Endodermal cell (in vitro differentiated cells): ENCODE results near the gene OR2T33. TPM values are rescaled to one million over a fixed set of nuclear protein-coding genes. Genes with fewer than 3 reads are reported as not detected.
"Not testable (repeated sequence)": the region's sequence is repeated elsewhere in the genome, so short reads cannot be mapped to it uniquely, and the experiment has no call there.

Experiments used
- DNase-seq: peaks from one replicate; pipeline ENCODE4 v3.0.0-alpha.2; 2017
- H3K27ac ChIP-seq: 2 replicates; pipeline ENCODE4 v1.5.1; 2013; ENCODE audit warnings: mild to moderate bottlenecking, low read depth, low read length, moderate library complexity
- H3K27me3 ChIP-seq: 2 replicates; pipeline ENCODE4 v1.6.1; 2013; ENCODE audit warnings: mild to moderate bottlenecking, low read length, moderate library complexity; ENCODE audit not compliant: insufficient read depth, control insufficient read depth, poor library complexity, severe bottlenecking
- H3K36me3 ChIP-seq: 2 replicates; pipeline ENCODE4 v1.7.0; 2013; ENCODE audit warnings: mild to moderate bottlenecking, low read length, moderate library complexity; ENCODE audit not compliant: control insufficient read depth, insufficient read depth
- H3K4me1 ChIP-seq: one replicate; pipeline ENCODE4 v1.7.0; 2013; ENCODE audit warnings: low read length; ENCODE audit not compliant: control insufficient read depth, insufficient read depth
- H3K4me3 ChIP-seq: 2 replicates; pipeline ENCODE4 v1.5.1; 2013; ENCODE audit warnings: mild to moderate bottlenecking, low read length, moderate library complexity
- H3K9ac ChIP-seq: 2 replicates; pipeline ENCODE4 v1.6.1; 2013; ENCODE audit warnings: mild to moderate bottlenecking, low read length, moderate library complexity; ENCODE audit not compliant: poor library complexity, severe bottlenecking; ENCODE audit errors: extremely low read depth
- H3K9me3 ChIP-seq: 2 replicates; pipeline ENCODE4 v1.6.1; 2013; ENCODE audit warnings: mild to moderate bottlenecking, low read length, moderate library complexity; ENCODE audit not compliant: control insufficient read depth
- H3K27ac Mint-ChIP-seq: 2 replicates; pipeline ENCODE4 v1.8.0; 2020; ENCODE audit warnings: mixed read lengths
- H3K27me3 Mint-ChIP-seq: 2 replicates; pipeline ENCODE4 v1.8.0; 2021; ENCODE audit warnings: mild to moderate bottlenecking, mixed read lengths; ENCODE audit not compliant: insufficient read depth
- H3K36me3 Mint-ChIP-seq: 2 replicates; pipeline ENCODE4 v1.8.0; 2020; ENCODE audit warnings: low read depth, mixed read lengths
- H3K4me1 Mint-ChIP-seq: 2 replicates; pipeline ENCODE4 v1.8.0; 2020; ENCODE audit warnings: mixed read lengths
- H3K4me3 Mint-ChIP-seq: 2 replicates; pipeline ENCODE4 v1.8.0; 2020; ENCODE audit warnings: mild to moderate bottlenecking, moderate library complexity, mixed read lengths
- H3K9me3 Mint-ChIP-seq: 2 replicates; pipeline ENCODE4 v1.8.0; 2020; ENCODE audit warnings: mild to moderate bottlenecking, mixed read lengths
- CTCF ChIP-seq: fragments of 200-600 bp; sonication (generic); conservative IDR thresholded peaks from 2 replicates; pipeline ENCODE4 v1.5.0; 2021; ENCODE audit warnings: antibody characterized with exemption, mild to moderate bottlenecking
- WGBS, 2 experiments: methylation state at CpG; one replicate each; pipeline versions ENCODE4 v1.1.5 to v1.1.7; 2013; ENCODE audit warnings: missing lambda C conversion rate in 2 of 2, mixed read lengths in 1 of 2; ENCODE audit not compliant: insufficient coverage in 1 of 2, insufficient read length in 1 of 2; 5-methylcytosine and 5-hydroxymethylcytosine counted together
- total RNA-seq, 2 donors: library from RNA; stranded (reverse); fragmentation: NEBNext Ultra II Directional in 1 of 2; extraction: Animal tissue kit (Norgen Biotek cat#: 25700) in 1 of 2; gene quantifications; 2 replicates in 1 of 2; 3 replicates in 1 of 2; pipeline ENCODE4 v1.2.1, GENCODE V29; 2021

The OR2T33 gene
- total RNA-seq, 2 donors from 2014 or later = not detected

GRCh38 chr1:248306103-248306502 lies 28.3 kb upstream of the OR2T33 start:
- Histone ChIP-seq H3K27me3 (no peaks in the 10 kb centered on the region), H3K9ac (no peak overlapping the region), H3K4me3 (no peak overlapping the region), H3K27ac (no peak overlapping the region), H3K36me3 (no peaks in the 10 kb centered on the region), H3K9me3 (peaks cover 65% of the 10 kb centered on the region), H3K4me1 (no peaks in the 10 kb centered on the region)
- Mint-ChIP-seq H3K27ac (no peak overlapping the region), H3K27me3 (no peaks in the 10 kb centered on the region), H3K36me3 (no peaks in the 10 kb centered on the region), H3K4me3 (no peak overlapping the region), H3K4me1 (no peaks in the 10 kb centered on the region), H3K9me3 (peaks cover 68% of the 10 kb centered on the region)
- 81 to 88% methylated on average over 11 to 19 of the region's 19 CpGs for WGBS, 2 experiments
- no peak for DNase-seq
- no peak for TF ChIP-seq CTCF

GRCh38 chr1:248305672-248306071 lies 27.9 kb upstream of the OR2T33 start:
- H3K36me3 Mint-ChIP-seq, H3K27ac Mint-ChIP-seq, H3K4me1 Mint-ChIP-seq, H3K27me3 ChIP-seq, H3K4me3 Mint-ChIP-seq, H3K9ac ChIP-seq, H3K27ac ChIP-seq, H3K36me3 ChIP-seq, H3K4me3 ChIP-seq, H3K27me3 Mint-ChIP-seq, DNase-seq, H3K4me1 ChIP-seq: not testable (repeated sequence)
- peaks cover 65% of the 10 kb centered on the region for H3K9me3 ChIP-seq
- WGBS, 2 experiments = 60 to 75% methylated on average over 1 to 8 of the region's 9 CpGs
- H3K9me3 Mint-ChIP-seq = peaks cover 68% of the 10 kb centered on the region

- Mint-ChIP-seq H3K36me3 (no peaks in the 10 kb centered on the region), H3K9me3 (peaks cover 67% of the 10 kb centered on the region), H3K4me1 (no peaks in the 10 kb centered on the region), H3K4me3 (no peak within 1 kb of the TSS), H3K27me3 (no peaks in the 10 kb centered on the region), H3K27ac (no peak within 1 kb of the TSS)
- WGBS, 2 experiments = 80 to 89% methylated on average over 1 of the region's 1 CpG
- Histone ChIP-seq H3K27ac (no peak within 1 kb of the TSS), H3K27me3 (no peaks in the 10 kb centered on the region), H3K4me3 (no peak within 1 kb of the TSS), H3K9ac (no peak within 1 kb of the TSS), H3K9me3 (peaks cover 51% of the 10 kb centered on the region), H3K4me1 (no peaks in the 10 kb centered on the region), H3K36me3 (no peaks in the 10 kb centered on the region)
- no peak for TF ChIP-seq CTCF
- no peak for DNase-seq
Observed at GRCh38 chr1:248303324-248303723, 25.5 kb upstream of the OR2T33 start, which contains the start of gene OR2T12. Gene OR2T12, minus strand, starts transcription at chr1:248303424. Its CDS starts 7,846 bp downstream, at chr1:248295578.

GRCh38 chr1:248288391-248288790 lies 10.6 kb upstream of the OR2T33 start:
- DNase-seq = no peak
- TF ChIP-seq CTCF = no peak
- H3K9me3 ChIP-seq = peaks cover 71% of the 10 kb centered on the region
- no peaks in the 10 kb centered on the region for H3K4me1 ChIP-seq
- no peaks in the 10 kb centered on the region for H3K36me3 ChIP-seq
- no peak overlapping the region for H3K4me3 ChIP-seq
- H3K27me3 ChIP-seq = no peaks in the 10 kb centered on the region
- no peak overlapping the region for H3K27ac ChIP-seq
- no peak overlapping the region for H3K27ac Mint-ChIP-seq
- H3K4me1 Mint-ChIP-seq = no peaks in the 10 kb centered on the region
- H3K4me3 Mint-ChIP-seq = no peak overlapping the region
- H3K27me3 Mint-ChIP-seq = no peaks in the 10 kb centered on the region
- H3K9me3 Mint-ChIP-seq = peaks cover 72% of the 10 kb centered on the region
- H3K36me3 Mint-ChIP-seq = no peaks in the 10 kb centered on the region
- WGBS, 2 experiments = 73% methylated on average over 2 of the region's 6 CpGs; no CpG with 5 or more reads in 1 of the 2 experiments
- no peak overlapping the region for H3K9ac ChIP-seq

- H3K9me3 Mint-ChIP-seq = peaks cover 69% of the 10 kb centered on the region
- H3K4me3 Mint-ChIP-seq, H3K27ac ChIP-seq, DNase-seq, H3K4me1 Mint-ChIP-seq, H3K27ac Mint-ChIP-seq, H3K4me1 ChIP-seq, H3K9ac ChIP-seq, H3K27me3 Mint-ChIP-seq, H3K36me3 Mint-ChIP-seq, H3K4me3 ChIP-seq, H3K27me3 ChIP-seq, H3K36me3 ChIP-seq: not testable (repeated sequence)
- WGBS, 2 experiments = 87% methylated on average over 9 of the region's 16 CpGs; no CpG with 5 or more reads in 1 of the 2 experiments
- peaks cover 60% of the 10 kb centered on the region for H3K9me3 ChIP-seq
Observed at GRCh38 chr1:248273225-248273624, 4.6 kb downstream of the OR2T33 start.
